Heart right ventricle (tissue), 16 donors: Measurements from ENCODE around the gene COX7B. TPM values are rescaled to one million over a fixed set of nuclear protein-coding genes. Genes with fewer than 3 reads are reported as not detected.
"Not testable (repeated sequence)": the region's sequence is repeated elsewhere in the genome, so short reads cannot be mapped to it uniquely, and the experiment has no call there.

Source experiments
- ATAC-seq, 8 donors: fragments of 200-7000 bp; cut with Tn5 transposase; one replicate each; pipeline ENCODE4 v1.9.1; 2020; ENCODE audit warnings: mild to moderate bottlenecking in 8 of 8, moderate library complexity in 8 of 8, moderate number of reproducible peaks in 1 of 8
- DNase-seq, 2 donors: peaks; one replicate each; pipeline ENCODE4 v3.0.0-alpha.2; 2020
- H3K27ac ChIP-seq, 10 donors: fragments of 200-600 bp; sonication (generic) in 2 of 10; one replicate each; pipeline versions ENCODE4 v1.5.0 to v1.8.0; 2020 to 2022; ENCODE audit warnings: mild to moderate bottlenecking in 3 of 10
- H3K27me3 ChIP-seq, 7 donors: fragments of 200-600 bp; one replicate each; pipeline ENCODE4 v1.8.0; 2021 to 2022; ENCODE audit warnings: mild to moderate bottlenecking in 2 of 7
- H3K36me3 ChIP-seq, 9 donors: fragments of 200-600 bp; sonication (generic) in 1 of 9; one replicate each; pipeline versions ENCODE4 v1.5.0 to v1.8.0; 2020 to 2022; ENCODE audit warnings: mild to moderate bottlenecking in 2 of 9
- H3K4me1 ChIP-seq, 9 donors: fragments of 200-600 bp; sonication (generic) in 1 of 9; one replicate each; pipeline versions ENCODE4 v1.5.0 to v1.8.0; 2020 to 2022; ENCODE audit warnings: mild to moderate bottlenecking in 4 of 9
- H3K4me3 ChIP-seq, 10 donors: fragments of 200-600 bp; sonication (generic) in 2 of 10; one replicate each; pipeline versions ENCODE4 v1.5.0 to v1.8.0; 2020 to 2022; ENCODE audit warnings: mild to moderate bottlenecking in 7 of 10, moderate library complexity in 2 of 10
- H3K9me3 ChIP-seq, 11 donors: fragments of 200-600 bp in 10 of 11; sonication (generic) in 2 of 11; one replicate each; pipeline versions ENCODE4 v1.5.0 to v1.8.0; 2013 to 2022; ENCODE audit warnings: mild to moderate bottlenecking in 2 of 11, control low read depth in 1 of 11, moderate library complexity in 1 of 11
- CTCF ChIP-seq, 9 donors: fragments of 200-600 bp; sonication (generic) in 2 of 9; IDR thresholded peaks; one replicate each; pipeline versions ENCODE4 v1.5.0 to v1.8.0; 2021 to 2022; ENCODE audit warnings: antibody characterized with exemption in 9 of 9, mild to moderate bottlenecking in 5 of 9, moderate library complexity in 1 of 9
- WGBS, 2 donors: extraction: QIAGEN DNeasy Blood & Tissue Kit; methylation state at CpG; one replicate each; pipeline ENCODE4 v1.1.7; 2013; ENCODE audit warnings: inconsistent platforms in 1 of 2; 5-methylcytosine and 5-hydroxymethylcytosine counted together
- intact Hi-C, 10 donors: fragments of 100-400 bp; cut with DNase I; formaldehyde crosslinking; loops; one replicate each; pipeline versions ENCODE4 v1.11.1 to v1.14.2; 2022
- polyA plus RNA-seq, 2 donors: library from polyadenylated mRNA; stranded (reverse); fragments of 200-250 nt; gene quantifications; one replicate each; pipeline ENCODE4 v1.2.3, GENCODE V29; 2013
- total RNA-seq, 10 donors: library from RNA; stranded (reverse); fragmentation: NEBNext Ultra II Directional in 3 of 10; extraction: Animal tissue kit (Norgen Biotek cat#: 25700) in 3 of 10; gene quantifications; one replicate each; pipeline versions ENCODE4 v1.2.1 to v1.2.4, GENCODE V29; 2021 to 2023
- donor health status: Arrhythmogenic right ventricular cardiomyopathy.
- donor health status: ischemic (EF 13 %, LVEDD 7.1; RV severe dilation, severe dysfunction).
- donor health status: healthy with polysubstance abuse.
- donor health status: DM: no; HTN: yes; CAD: no.
- donor health status: DM: no; HTN: no; CAD: no.
- donor health status: ischemic (EF 25% LVEDD 6.9; RV normal size, moderate dysfunction).
- donor health status: ischemic (EF 25% LVEDD 5.7; RV mildly dilated, moderate dysfunction).
- donor health status: healthy.
- donor health status: DM: yes; HTN: yes; CAD: no.
- donor health status: Ischemic cardiomyopathy.
- donor health status: ischemic (EF 35%, LVEDD 5.7; RV mildly dilated, moderate dysfunction).
- donor health status: nonischemic (EF 11% LVEDD 7.7; RV severe dilation, severe dysfunction).
- donor health status: DM: yes; HTN: yes; CAD: no.
- donor health status: PGD.
- donor health status: ischemic (EF 29% LVEDD 5.4; RV normal size, mild dysfunction).
- donor health status: nonischemic (EF 23%, LVEDD 6.1; RV moderate dilation, normal function).

Gene COX7B
- total and polyA plus RNA-seq, 12 donors = 915 to 7,586 (median 1,474) TPM

- ATAC-seq (peak in 1 of 8 donors; percentile 58), DNase-seq (no peak)
- Histone ChIP-seq H3K27ac (no peak overlapping the region), H3K36me3 (no peaks in the 10 kb centered on the region), H3K9me3 (peaks cover 0 to 3% (median 0%) of the 10 kb centered on the region in 11 donors), H3K4me3 (no peak overlapping the region), H3K4me1 (peaks cover 0 to 19% (median 0%) of the 10 kb centered on the region in 9 donors), H3K27me3 (peaks cover 0 to 4% (median 0%) of the 10 kb centered on the region in 7 donors)
- 52 to 54% methylated on average over 3 of the region's 3 CpGs for WGBS, 2 donors
- no peak for TF ChIP-seq CTCF (IDR thresholded peaks at IDR 0.05)
- intact Hi-C loops = loop anchor here in 3 of 10 donors (5.0 to 10.0 kb wide), 3 partner anchors 104 to 186 kb away; partner anchors contain the start of gene PGK1 (in 1 of the 3)
Observed at GRCh38 chrX:77918568-77918967, 19.3 kb downstream of the COX7B start.

DNA sequence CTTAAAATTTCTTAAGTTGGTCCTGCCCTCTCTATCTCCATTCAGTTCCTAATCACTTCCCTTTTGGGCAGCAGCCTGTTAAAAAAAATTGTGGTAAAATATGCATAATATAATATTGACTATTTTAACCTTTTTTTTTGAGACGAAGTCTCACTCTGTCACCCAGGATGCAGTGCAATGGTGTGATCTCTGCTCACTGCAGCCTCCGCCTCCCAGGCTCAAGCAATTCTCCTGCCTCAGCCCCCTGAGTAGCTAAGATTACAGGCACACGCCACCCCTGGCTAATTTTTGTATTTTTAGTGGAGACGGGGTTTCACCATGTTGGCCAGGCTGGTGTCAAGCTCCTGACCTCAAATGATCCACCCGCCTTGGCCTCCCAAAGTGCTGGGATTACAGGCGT is 20.1 kb downstream of the COX7B start:
- not testable (repeated sequence) for H3K9me3 ChIP-seq, H3K4me3 ChIP-seq, H3K27me3 ChIP-seq, H3K27ac ChIP-seq, H3K36me3 ChIP-seq, DNase-seq, ATAC-seq
- intact Hi-C loops = loop anchor here in 3 of 10 donors (5.0 to 10.0 kb wide), 3 partner anchors 103 to 185 kb away; partner anchors contain the start of gene PGK1 (in 1 of the 3)
- 86 to 87% methylated on average over 6 of the region's 6 CpGs for WGBS, 2 donors
- H3K4me1 ChIP-seq = peaks cover 0 to 19% (median 0%) of the 10 kb centered on the region in 9 donors

DNA sequence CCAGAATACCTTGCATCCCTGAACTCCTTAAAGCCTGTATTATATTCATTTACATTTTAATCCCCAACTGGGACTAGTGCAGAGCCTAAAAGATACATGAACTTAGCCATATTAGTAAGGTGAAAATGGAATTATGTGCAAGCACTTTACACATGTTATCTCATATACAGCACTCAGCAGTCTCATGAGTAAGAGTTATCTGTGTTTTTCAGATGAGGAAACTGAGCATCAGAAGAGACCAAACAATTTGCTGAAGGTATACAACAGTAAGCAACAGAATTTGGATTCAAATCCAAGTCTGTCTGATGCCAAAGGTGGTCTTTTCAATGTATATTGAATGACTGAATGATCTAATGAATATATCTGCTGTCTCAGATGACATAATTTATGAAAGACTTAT is 23.5 kb downstream of the COX7B start:
- TF ChIP-seq CTCF (IDR thresholded peaks at IDR 0.05) = no peak
- H3K4me1 ChIP-seq = peaks cover 0 to 10% (median 0%) of the 10 kb centered on the region in 9 donors
- no peaks in the 10 kb centered on the region for H3K36me3 ChIP-seq
- no peak overlapping the region for H3K4me3 ChIP-seq
- peaks cover 0 to 3% (median 0%) of the 10 kb centered on the region in 11 donors for H3K9me3 ChIP-seq
- H3K27me3 ChIP-seq = peaks cover 0 to 4% (median 0%) of the 10 kb centered on the region in 7 donors
- DNase-seq = no peak
- intact Hi-C loops = no loop called here
- no peak for ATAC-seq
- no peak overlapping the region for H3K27ac ChIP-seq

- WGBS, 2 donors = 94 to 98% methylated on average over 4 to 8 of the region's 8 CpGs
- Histone ChIP-seq H3K9me3 (peaks cover 0 to 3% (median 0%) of the 10 kb centered on the region in 11 donors), H3K27ac (no peak overlapping the region), H3K4me1 (peaks cover 0 to 5% (median 0%) of the 10 kb centered on the region in 9 donors), H3K4me3 (no peak overlapping the region), H3K36me3 (no peaks in the 10 kb centered on the region), H3K27me3 (peaks cover 0 to 4% (median 0%) of the 10 kb centered on the region in 7 donors)
- DNase-seq (no peak), ATAC-seq (no peak)
- intact Hi-C loops = no loop called here
- TF ChIP-seq CTCF (IDR thresholded peaks at IDR 0.05) = no peak
Observed at GRCh38 chrX:77924320-77924859, 25.1 kb downstream of the COX7B start.

DNA sequence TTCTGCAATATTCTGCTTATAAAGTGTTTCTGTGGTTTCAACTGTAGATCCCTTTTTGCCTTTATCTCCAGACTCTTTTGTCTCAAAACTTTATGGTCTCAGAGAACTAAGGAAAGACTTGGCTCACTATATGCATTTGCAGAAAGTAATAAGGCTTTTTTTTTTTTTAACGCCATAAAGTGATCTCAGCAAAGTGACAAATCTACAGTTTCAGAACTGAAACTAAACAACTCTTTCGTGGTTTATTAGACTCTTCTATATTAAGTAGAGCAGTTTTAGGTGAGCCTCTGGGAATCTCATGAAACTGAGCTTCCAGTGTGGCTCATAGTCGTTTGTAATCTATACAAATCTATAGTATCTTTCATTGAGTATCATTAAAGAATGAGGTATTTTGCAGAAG is 26.5 kb downstream of the COX7B start:
- ATAC-seq (no peak), DNase-seq (no peak)
- peaks cover 0 to 5% (median 0%) of the 10 kb centered on the region in 9 donors for H3K4me1 ChIP-seq
- WGBS, 2 donors = 56 to 69% methylated on average over 3 of the region's 3 CpGs
- peaks cover 0 to 4% (median 0%) of the 10 kb centered on the region in 7 donors for H3K27me3 ChIP-seq
- no peaks in the 10 kb centered on the region for H3K9me3 ChIP-seq
- H3K36me3 ChIP-seq = no peaks in the 10 kb centered on the region
- no peak for TF ChIP-seq CTCF (IDR thresholded peaks at IDR 0.05)
- no peak overlapping the region for H3K27ac ChIP-seq
- intact Hi-C loops = no loop called here
- no peak overlapping the region for H3K4me3 ChIP-seq
